NCI-H2196 treated with DMSO at 0.1 percent for 48 hours (cell line): Measurements from ENCODE around the gene EEF2.
"Not testable (repeated sequence)": the region's sequence is repeated elsewhere in the genome, so short reads cannot be mapped to it uniquely, and the experiment has no call there.

Source experiments
- DNase-seq: peaks from one replicate; lab custom pipeline; 2025; ENCODE audit not compliant: unreplicated experiment; lab: John Stamatoyannopoulos, UW

The EEF2 gene

GRCh38 chr19:3949997-3950859 is 35.0 kb downstream of the EEF2 start:
- no peak for DNase-seq

- no peak for DNase-seq
Observed at GRCh38 chr19:3949294-3949693, 36.0 kb downstream of the EEF2 start.

GRCh38 chr19:3947316-3947933 is 37.8 kb downstream of the EEF2 start:
- not testable (repeated sequence) for DNase-seq

- no peak for DNase-seq
Observed at GRCh38 chr19:3945838-3946237, 39.4 kb downstream of the EEF2 start.

- DNase-seq: no peak
Observed at GRCh38 chr19:3944018-3944721, 41.1 kb downstream of the EEF2 start.

GRCh38 chr19:3942790-3943409 is 42.4 kb downstream of the EEF2 start:
- DNase-seq: no peak

- DNase-seq: not testable (repeated sequence)
Observed at GRCh38 chr19:3938300-3938950, 46.8 kb downstream of the EEF2 start.

GRCh38 chr19:3936506-3937442 is 48.5 kb downstream of the EEF2 start:
- DNase-seq: no peak

GRCh38 chr19:3932931-3933810 is 52.1 kb downstream of the EEF2 start, which contains the start of gene NMRK2:
Gene NMRK2 (plus strand): TSS chr19:3933069. CDS start chr19:3933672, 603 bp downstream.
- no peak for DNase-seq

- no peak for DNase-seq
Observed at GRCh38 chr19:3931041-3931440, 54.2 kb downstream of the EEF2 start.
